GM23248 (cell line): Measurements from ENCODE around the gene MPPED1.

Source experiments
- EZH2 ChIP-seq: fragments of 200-600 bp; sonication (generic); IDR thresholded peaks from 2 replicates; pipeline ENCODE4 v1.6.1; 2018; ENCODE audit warnings: antibody characterized with exemption, mild to moderate bottlenecking; ENCODE audit not compliant: insufficient read depth, poor library complexity, severe bottlenecking
- EZH2phosphoT487 ChIP-seq: fragments of 200-600 bp; sonication (generic); IDR thresholded peaks from 2 replicates; pipeline ENCODE4 v1.6.1; 2018; ENCODE audit warnings: antibody characterized with exemption, moderate library complexity, mild to moderate bottlenecking, low read depth; ENCODE audit not compliant: insufficient read depth

DNA sequence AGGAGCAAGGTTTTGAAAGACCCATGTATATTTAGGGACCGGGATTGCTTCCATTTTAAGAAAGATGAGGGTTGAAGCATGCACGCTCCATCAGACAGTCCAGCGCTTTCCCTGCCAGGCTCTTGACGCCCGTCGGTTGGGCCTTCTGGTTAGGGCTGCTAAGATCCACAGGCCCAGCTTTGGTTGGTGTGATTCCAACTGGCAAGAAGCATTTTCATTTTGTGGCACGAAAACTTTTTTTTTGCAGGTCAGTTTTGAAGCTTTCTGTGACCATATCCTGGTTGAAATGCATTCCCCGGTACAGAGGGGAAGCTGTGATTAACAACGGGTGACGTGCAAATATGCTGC is 34.3 kb upstream of the MPPED1 start:
- no peak for TF ChIP-seq EZH2phosphoT487
- TF ChIP-seq EZH2 = no peak
